Mesothelial cell of epicardium (in vitro differentiated cells): ENCODE measurements around the gene SHC1. TPM values are rescaled to one million over a fixed set of nuclear protein-coding genes. Genes with fewer than 3 reads are reported as not detected.
A peak's percentile ranks its signal among the peaks of the same experiment; 100 is the strongest.

Experiments
- DNase-seq, 2 experiments: peaks; one replicate each; pipeline ENCODE4 v3.0.0; 2021; ENCODE audit warnings: low spot score in 2 of 2; ENCODE audit not compliant: unreplicated experiment in 2 of 2
- H3K27ac Mint-ChIP-seq: 2 replicates; pipeline ENCODE4 v1.8.0; 2021; ENCODE audit warnings: mixed read lengths
- H3K27me3 Mint-ChIP-seq: 2 replicates; pipeline ENCODE4 v1.8.0; 2021; ENCODE audit warnings: low read depth, mixed read lengths
- H3K36me3 Mint-ChIP-seq: 2 replicates; pipeline ENCODE4 v1.8.0; 2021; ENCODE audit warnings: mixed read lengths
- H3K4me1 Mint-ChIP-seq: 2 replicates; pipeline ENCODE4 v1.8.0; 2021; ENCODE audit warnings: mixed read lengths
- H3K4me3 Mint-ChIP-seq: 2 replicates; pipeline ENCODE4 v1.8.0; 2021; ENCODE audit warnings: mild to moderate bottlenecking, moderate library complexity, mixed read lengths
- H3K9me3 Mint-ChIP-seq: 2 replicates; pipeline ENCODE4 v1.8.0; 2021; ENCODE audit warnings: mixed read lengths
- CTCF ChIP-seq: fragments of 200-600 bp; sonication (generic); IDR thresholded peaks from one replicate; pipeline ENCODE4 v1.5.0; 2021; ENCODE audit warnings: antibody characterized with exemption; ENCODE audit not compliant: unreplicated experiment
- total RNA-seq: library from RNA; stranded (reverse); gene quantifications from 3 replicates; pipeline ENCODE4 v1.2.1, GENCODE V29; 2021

SHC1 gene
- total RNA-seq, 1 donor from 2014 or later, result 115 TPM

- H3K4me3 Mint-ChIP-seq, result peak overlapping the region; percentile 59
- no peak for DNase-seq
- H3K9me3 Mint-ChIP-seq, result no peaks in the 10 kb centered on the region
- peaks cover 40% of the 10 kb centered on the region for H3K4me1 Mint-ChIP-seq
- no peak for TF ChIP-seq CTCF
- peaks cover 9% of the 10 kb centered on the region for H3K36me3 Mint-ChIP-seq
- H3K27me3 Mint-ChIP-seq, result no peaks in the 10 kb centered on the region
- peak overlapping the region; percentile 13 for H3K27ac Mint-ChIP-seq
Observed at GRCh38 chr1:154969860-154970452, 591 bp downstream of the SHC1 start.

GRCh38 chr1:154969246-154969645 is 1.3 kb downstream of the SHC1 start:
- no peak for TF ChIP-seq CTCF
- Mint-ChIP-seq H3K27ac (peak overlapping the region; percentile 13), H3K4me1 (peaks cover 40% of the 10 kb centered on the region), H3K36me3 (peaks cover 9% of the 10 kb centered on the region), H3K27me3 (no peaks in the 10 kb centered on the region), H3K4me3 (peak overlapping the region; percentile 59), H3K9me3 (no peaks in the 10 kb centered on the region)
- DNase-seq, result no peak

- Mint-ChIP-seq H3K36me3 (peaks cover 11% of the 10 kb centered on the region), H3K27ac (peak overlapping the region; percentile 48), H3K9me3 (no peaks in the 10 kb centered on the region), H3K4me3 (peak overlapping the region; percentile 59), H3K4me1 (peaks cover 42% of the 10 kb centered on the region), H3K27me3 (no peaks in the 10 kb centered on the region)
- no peak for DNase-seq
- no peak for TF ChIP-seq CTCF
Observed at GRCh38 chr1:154968731-154969130, 1.8 kb downstream of the SHC1 start.

- no peak for DNase-seq
- H3K27ac Mint-ChIP-seq, result no peak overlapping the region
- H3K27me3 Mint-ChIP-seq, result no peaks in the 10 kb centered on the region
- H3K4me3 Mint-ChIP-seq, result no peak overlapping the region
- H3K36me3 Mint-ChIP-seq, result peaks cover 12% of the 10 kb centered on the region
- peaks cover 47% of the 10 kb centered on the region for H3K4me1 Mint-ChIP-seq
- H3K9me3 Mint-ChIP-seq, result no peaks in the 10 kb centered on the region
- no peak for TF ChIP-seq CTCF
Observed at GRCh38 chr1:154967331-154967950, 3.1 kb downstream of the SHC1 start.

GRCh38 chr1:154966111-154966510 is 4.4 kb downstream of the SHC1 start:
- H3K4me3 Mint-ChIP-seq, result no peak overlapping the region
- DNase-seq, result no peak
- no peaks in the 10 kb centered on the region for H3K27me3 Mint-ChIP-seq
- H3K36me3 Mint-ChIP-seq, result peaks cover 12% of the 10 kb centered on the region
- TF ChIP-seq CTCF, result no peak
- H3K4me1 Mint-ChIP-seq, result peaks cover 41% of the 10 kb centered on the region
- no peaks in the 10 kb centered on the region for H3K9me3 Mint-ChIP-seq
- no peak overlapping the region for H3K27ac Mint-ChIP-seq
